ENCODE results near the gene ZMAT5. TPM values are rescaled to one million over a fixed set of nuclear protein-coding genes. Genes with fewer than 3 reads are reported as not detected.

The ZMAT5 gene
- polyA plus RNA-seq, 1 donor (not counting 4 experiments of a cell fraction or from before 2014, with no cell fraction given) = 11.1 TPM

GRCh38 chr22:29707471-29707870, 59.3 kb downstream of the ZMAT5 start:
- H3K4me2 ChIP-seq (ENCODE audit: control insufficient read depth, extremely low read depth, insufficient read depth, low read depth, low read length) = no peak overlapping the region
- H4K20me1 ChIP-seq (ENCODE audit: control insufficient read depth, extremely low read depth, insufficient read depth, low read length) = peaks cover under 1% of the 10 kb centered on the region
- H3K4me3 ChIP-seq (ENCODE audit: control insufficient read depth in 2 of 3, extremely low read depth in 1 of 3, insufficient read depth in 2 of 3, low read depth in 1 of 3, low read length in 3 of 3) = no peak overlapping the region
- no peaks in the 10 kb centered on the region for H3K79me2 ChIP-seq (ENCODE audit: control insufficient read depth, insufficient read depth, low read length)
- FAIRE-seq (no peak), DNase-seq (ENCODE audit: low read depth, low spot score) (no peak)
- no peaks in the 10 kb centered on the region for H3K9me1 ChIP-seq (ENCODE audit: control insufficient read depth, extremely low read depth, insufficient read depth, low read length)
- H3K36me3 ChIP-seq (ENCODE audit: control insufficient read depth in 2 of 2, extremely low read depth in 1 of 2, insufficient read depth in 2 of 2, low read length in 2 of 2) = no peaks in the 10 kb centered on the region
- H3K27ac ChIP-seq (ENCODE audit: control insufficient read depth, insufficient read depth, low read length) = no peak overlapping the region
- H3K9ac ChIP-seq (ENCODE audit: control insufficient read depth, extremely low read depth, insufficient read depth, low read length) = no peak overlapping the region
- no peak for TF ChIP-seq EZH2 (IDR thresholded peaks at IDR 0.05; ENCODE audit: low read length)
- peaks cover 46% of the 10 kb centered on the region for H3K27me3 ChIP-seq (ENCODE audit: control insufficient read depth, extremely low read depth, insufficient read depth, low read length)
- H2AFZ ChIP-seq (ENCODE audit: control insufficient read depth, low read length) = no peak overlapping the region
- no peaks in the 10 kb centered on the region for H3K9me3 ChIP-seq (ENCODE audit: control insufficient read depth, low read depth, low read length)
- H3K4me1 ChIP-seq (ENCODE audit: control insufficient read depth, extremely low read depth, insufficient read depth, low read length) = no peaks in the 10 kb centered on the region
- dilution Hi-C loops (cut with MboI; ENCODE audit: extremely low pct_ligation_motif_present, low sequenced_read_pairs) = no loop called here

- FAIRE-seq (no peak), DNase-seq (ENCODE audit: low read depth, low spot score) (no peak)
- dilution Hi-C loops (cut with MboI; ENCODE audit: extremely low pct_ligation_motif_present, low sequenced_read_pairs) = no loop called here
- Histone ChIP-seq H4K20me1 (ENCODE audit: control insufficient read depth, extremely low read depth, insufficient read depth, low read length) (peaks cover 2% of the 10 kb centered on the region), H3K27me3 (ENCODE audit: control insufficient read depth, extremely low read depth, insufficient read depth, low read length) (peaks cover 45% of the 10 kb centered on the region), H3K9me1 (ENCODE audit: control insufficient read depth, extremely low read depth, insufficient read depth, low read length) (no peaks in the 10 kb centered on the region), H3K79me2 (ENCODE audit: control insufficient read depth, insufficient read depth, low read length) (no peaks in the 10 kb centered on the region), H3K9me3 (ENCODE audit: control insufficient read depth, low read depth, low read length) (no peaks in the 10 kb centered on the region), H3K4me3 (ENCODE audit: control insufficient read depth in 2 of 3, extremely low read depth in 1 of 3, insufficient read depth in 2 of 3, low read depth in 1 of 3, low read length in 3 of 3) (no peak overlapping the region), H3K4me2 (ENCODE audit: control insufficient read depth, extremely low read depth, insufficient read depth, low read depth, low read length) (no peak overlapping the region), H3K36me3 (ENCODE audit: control insufficient read depth in 2 of 2, extremely low read depth in 1 of 2, insufficient read depth in 2 of 2, low read length in 2 of 2) (no peaks in the 10 kb centered on the region), H3K4me1 (ENCODE audit: control insufficient read depth, extremely low read depth, insufficient read depth, low read length) (no peaks in the 10 kb centered on the region), H3K27ac (ENCODE audit: control insufficient read depth, insufficient read depth, low read length) (no peak overlapping the region), H3K9ac (ENCODE audit: control insufficient read depth, extremely low read depth, insufficient read depth, low read length) (no peak overlapping the region), H2AFZ (ENCODE audit: control insufficient read depth, low read length) (no peak overlapping the region)
- no peak for TF ChIP-seq CTCF (optimal IDR thresholded peaks at IDR 0.05 in 1 of 3, IDR thresholded peaks at IDR 0.05 in 1 of 3, conservative IDR thresholded peaks at IDR 0.05 in 1 of 3; ENCODE audit: extremely low read depth in 1 of 3, insufficient read depth in 2 of 3, low read length in 3 of 3)
- TF ChIP-seq EZH2 (IDR thresholded peaks at IDR 0.05; ENCODE audit: low read length) = no peak
Observed at GRCh38 chr22:29707010-29707409, 59.8 kb downstream of the ZMAT5 start.

- Histone ChIP-seq H3K4me2 (ENCODE audit: control insufficient read depth, extremely low read depth, insufficient read depth, low read depth, low read length) (no peak overlapping the region), H3K4me1 (ENCODE audit: control insufficient read depth, extremely low read depth, insufficient read depth, low read length) (peaks cover 2% of the 10 kb centered on the region), H3K27ac (ENCODE audit: control insufficient read depth, insufficient read depth, low read length) (no peak overlapping the region), H3K9me3 (ENCODE audit: control insufficient read depth, low read depth, low read length) (no peaks in the 10 kb centered on the region), H3K4me3 (ENCODE audit: control insufficient read depth in 2 of 3, extremely low read depth in 1 of 3, insufficient read depth in 2 of 3, low read depth in 1 of 3, low read length in 3 of 3) (no peak overlapping the region), H3K9ac (ENCODE audit: control insufficient read depth, extremely low read depth, insufficient read depth, low read length) (no peak overlapping the region), H4K20me1 (ENCODE audit: control insufficient read depth, extremely low read depth, insufficient read depth, low read length) (peaks cover 2% of the 10 kb centered on the region), H3K9me1 (ENCODE audit: control insufficient read depth, extremely low read depth, insufficient read depth, low read length) (no peaks in the 10 kb centered on the region), H2AFZ (ENCODE audit: control insufficient read depth, low read length) (no peak overlapping the region), H3K79me2 (ENCODE audit: control insufficient read depth, insufficient read depth, low read length) (no peaks in the 10 kb centered on the region), H3K27me3 (ENCODE audit: control insufficient read depth, extremely low read depth, insufficient read depth, low read length) (peaks cover 45% of the 10 kb centered on the region), H3K36me3 (ENCODE audit: control insufficient read depth in 2 of 2, extremely low read depth in 1 of 2, insufficient read depth in 2 of 2, low read length in 2 of 2) (no peaks in the 10 kb centered on the region)
- dilution Hi-C loops (cut with MboI; ENCODE audit: extremely low pct_ligation_motif_present, low sequenced_read_pairs) = no loop called here
- FAIRE-seq = no peak
- no peak for DNase-seq (ENCODE audit: low read depth, low spot score)
- TF ChIP-seq CTCF (optimal IDR thresholded peaks at IDR 0.05 in 1 of 3, IDR thresholded peaks at IDR 0.05 in 1 of 3, conservative IDR thresholded peaks at IDR 0.05 in 1 of 3; ENCODE audit: extremely low read depth in 1 of 3, insufficient read depth in 2 of 3, low read length in 3 of 3) = no peak
Observed at GRCh38 chr22:29706486-29706885, 60.3 kb downstream of the ZMAT5 start.
